ENCODE measurements around the gene RITA1.

RITA1 gene

DNA sequence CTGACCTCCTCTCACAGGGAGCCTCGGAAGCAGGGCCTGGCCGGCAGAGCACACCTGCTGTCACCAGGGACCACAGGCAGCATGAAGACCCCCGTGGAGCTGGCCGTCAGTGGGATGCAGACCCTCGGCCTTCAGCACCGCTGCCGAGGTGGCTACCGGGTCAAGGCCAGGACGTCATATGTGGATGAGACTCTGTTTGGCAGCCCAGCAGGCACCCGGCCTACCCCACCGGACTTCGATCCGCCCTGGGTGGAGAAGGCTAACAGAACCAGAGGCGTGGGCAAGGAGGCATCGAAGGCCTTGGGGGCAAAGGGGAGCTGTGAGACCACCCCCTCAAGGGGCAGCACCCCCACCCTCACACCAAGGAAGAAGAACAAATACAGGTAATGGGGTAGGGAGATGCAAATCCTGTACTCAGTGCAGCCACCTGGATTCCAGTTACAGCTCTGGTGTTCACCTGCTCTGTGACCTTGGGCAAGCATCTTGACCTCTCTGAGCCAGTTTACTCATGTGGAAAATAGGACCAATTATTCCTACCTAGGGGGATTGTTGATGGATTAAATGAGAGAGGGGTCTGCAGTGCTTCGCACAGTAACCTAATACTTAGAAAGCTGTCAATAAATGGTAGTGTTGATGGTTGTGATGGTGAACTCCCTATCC, 1.3 kb downstream of the RITA1 start:
- H3K4me1 ChIP-seq (ENCODE audit: control insufficient read depth, insufficient read depth, low read depth, low read length): peaks cover 18% of the 10 kb centered on the region
- H3K36me3 ChIP-seq (ENCODE audit: control insufficient read depth in 1 of 2, insufficient read depth in 2 of 2, low read depth in 1 of 2, low read length in 2 of 2): peaks cover 24 to 25% of the 10 kb centered on the region in 2 experiments
- no peak overlapping the region for H3K27ac ChIP-seq (ENCODE audit: low read length, poor library complexity, severe bottlenecking)
- peak overlapping the region in 1 of 2 experiments; percentile 23 for H3K23ac ChIP-seq (ENCODE audit: low read length in 2 of 2)
- WGBS: 89% methylated on average over 14 of the region's 16 CpGs
- H3K4me2 ChIP-seq (ENCODE audit: low read length, poor library complexity, severe bottlenecking): peak overlapping the region; percentile 92
- H2AK5ac ChIP-seq (ENCODE audit: low read length, severe bottlenecking): peak overlapping the region; percentile 8
- peaks cover 36% of the 10 kb centered on the region for H3K79me1 ChIP-seq (replicated peaks; ENCODE audit: low read length, poor library complexity, severe bottlenecking)
- peak overlapping the region; percentile 96 for H3K9ac ChIP-seq (ENCODE audit: low read length)
- no peak overlapping the region for H2BK15ac ChIP-seq (ENCODE audit: low read depth, poor library complexity, severe bottlenecking)
- H3K4me3 ChIP-seq (ENCODE audit: insufficient read depth in 1 of 2, low read depth in 1 of 2, low read length in 2 of 2): peak overlapping the region in 1 of 2 experiments; percentile 98
- H4K91ac ChIP-seq (ENCODE audit: low read length): peak overlapping the region; percentile 53
- no peaks in the 10 kb centered on the region for H3K9me3 ChIP-seq (ENCODE audit: control insufficient read depth, low read length)
- H3K4ac ChIP-seq (ENCODE audit: low read depth in 1 of 2, low read length in 2 of 2): peak overlapping the region in 1 of 2 experiments; percentile 56
- no peak overlapping the region for H2BK5ac ChIP-seq (ENCODE audit: low read depth, low read length, poor library complexity, severe bottlenecking)
- no peak for DNase-seq
- H4K8ac ChIP-seq (ENCODE audit: low read length): no peak overlapping the region
- peak overlapping the region in 1 of 2 experiments; percentile 45 for H2BK12ac ChIP-seq (ENCODE audit: low read length in 2 of 2)
- H2AFZ ChIP-seq (ENCODE audit: low read depth, low read length): no peak overlapping the region
- no peak overlapping the region for H3K18ac ChIP-seq (ENCODE audit: low read depth in 1 of 2, low read length in 2 of 2)
- no peaks in the 10 kb centered on the region for H3K27me3 ChIP-seq (ENCODE audit: control insufficient read depth in 1 of 2, insufficient read depth in 1 of 2, low read length in 2 of 2)
- no peak overlapping the region for H2BK120ac ChIP-seq (ENCODE audit: low read depth, low read length)
- H3K14ac ChIP-seq (ENCODE audit: low read length in 2 of 2): no peak overlapping the region

DNA sequence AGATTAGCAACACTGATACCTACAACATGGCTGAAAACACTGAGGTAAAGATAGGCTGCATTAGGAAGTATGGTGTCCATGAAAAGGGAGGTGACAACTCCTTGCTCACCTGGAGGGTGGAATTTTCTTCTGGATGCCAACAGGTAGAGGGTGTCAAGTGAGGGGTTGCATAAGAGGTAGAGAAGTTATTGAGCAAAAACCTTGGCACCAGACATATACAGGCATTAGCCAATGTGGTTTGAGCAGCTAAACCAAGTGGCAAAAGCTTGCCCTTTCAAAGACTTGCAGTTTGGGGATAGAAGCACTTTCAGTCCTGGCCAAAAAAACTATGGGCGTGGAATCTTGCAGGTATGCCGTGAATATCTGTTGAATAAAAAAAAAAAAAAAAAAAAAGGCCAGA, 3.8 kb downstream of the RITA1 start:
- H4K8ac ChIP-seq (ENCODE audit: low read length): no peak overlapping the region
- H2BK15ac ChIP-seq (ENCODE audit: low read depth, poor library complexity, severe bottlenecking): no peak overlapping the region
- H2BK120ac ChIP-seq (ENCODE audit: low read depth, low read length): no peak overlapping the region
- DNase-seq: no peak
- H3K27ac ChIP-seq (ENCODE audit: low read length, poor library complexity, severe bottlenecking): no peak overlapping the region
- H2BK12ac ChIP-seq (ENCODE audit: low read length in 2 of 2): no peak overlapping the region
- no peak overlapping the region for H2AFZ ChIP-seq (ENCODE audit: low read depth, low read length)
- H2AK5ac ChIP-seq (ENCODE audit: low read length, severe bottlenecking): no peak overlapping the region
- peaks cover 32% of the 10 kb centered on the region for H3K79me1 ChIP-seq (replicated peaks; ENCODE audit: low read length, poor library complexity, severe bottlenecking)
- no peak overlapping the region for H4K91ac ChIP-seq (ENCODE audit: low read length)
- H2BK5ac ChIP-seq (ENCODE audit: low read depth, low read length, poor library complexity, severe bottlenecking): no peak overlapping the region
- H3K27me3 ChIP-seq (ENCODE audit: control insufficient read depth in 1 of 2, insufficient read depth in 1 of 2, low read length in 2 of 2): no peaks in the 10 kb centered on the region
- H3K14ac ChIP-seq (ENCODE audit: low read length in 2 of 2): no peak overlapping the region
- H3K36me3 ChIP-seq (ENCODE audit: control insufficient read depth in 1 of 2, insufficient read depth in 2 of 2, low read depth in 1 of 2, low read length in 2 of 2): peaks cover 27 to 32% of the 10 kb centered on the region in 2 experiments
- no peak overlapping the region for H3K9ac ChIP-seq (ENCODE audit: low read length)
- no peak overlapping the region for H3K4me3 ChIP-seq (ENCODE audit: insufficient read depth in 1 of 2, low read depth in 1 of 2, low read length in 2 of 2)
- no peak overlapping the region for H3K4ac ChIP-seq (ENCODE audit: low read depth in 1 of 2, low read length in 2 of 2)
- H3K23ac ChIP-seq (ENCODE audit: low read length in 2 of 2): no peak overlapping the region
- peaks cover 25% of the 10 kb centered on the region for H3K4me1 ChIP-seq (ENCODE audit: control insufficient read depth, insufficient read depth, low read depth, low read length)
- H3K9me3 ChIP-seq (ENCODE audit: control insufficient read depth, low read length): no peaks in the 10 kb centered on the region
- 100% methylated on average over 2 of the region's 2 CpGs for WGBS
- no peak overlapping the region for H3K18ac ChIP-seq (ENCODE audit: low read depth in 1 of 2, low read length in 2 of 2)
- no peak overlapping the region for H3K4me2 ChIP-seq (ENCODE audit: low read length, poor library complexity, severe bottlenecking)

- H2BK120ac ChIP-seq (ENCODE audit: low read depth, low read length): no peak overlapping the region
- no peak overlapping the region for H3K27ac ChIP-seq (ENCODE audit: low read length, poor library complexity, severe bottlenecking)
- no peak overlapping the region for H2AK5ac ChIP-seq (ENCODE audit: low read length, severe bottlenecking)
- no peak overlapping the region for H3K9ac ChIP-seq (ENCODE audit: low read length)
- H3K18ac ChIP-seq (ENCODE audit: low read depth in 1 of 2, low read length in 2 of 2): peak overlapping the region in 1 of 2 experiments; percentile 4
- peaks cover 27 to 32% of the 10 kb centered on the region in 2 experiments for H3K36me3 ChIP-seq (ENCODE audit: control insufficient read depth in 1 of 2, insufficient read depth in 2 of 2, low read depth in 1 of 2, low read length in 2 of 2)
- 96% methylated on average over 4 of the region's 4 CpGs for WGBS
- no peak overlapping the region for H4K91ac ChIP-seq (ENCODE audit: low read length)
- peak overlapping the region in 1 of 2 experiments; percentile 12 for H2BK12ac ChIP-seq (ENCODE audit: low read length in 2 of 2)
- no peak overlapping the region for H3K4me2 ChIP-seq (ENCODE audit: low read length, poor library complexity, severe bottlenecking)
- H3K23ac ChIP-seq (ENCODE audit: low read length in 2 of 2): no peak overlapping the region
- no peak overlapping the region for H3K4me3 ChIP-seq (ENCODE audit: insufficient read depth in 1 of 2, low read depth in 1 of 2, low read length in 2 of 2)
- H3K9me3 ChIP-seq (ENCODE audit: control insufficient read depth, low read length): no peaks in the 10 kb centered on the region
- DNase-seq: peak; percentile 65
- peak overlapping the region in 1 of 2 experiments; percentile 69 for H3K14ac ChIP-seq (ENCODE audit: low read length in 2 of 2)
- H3K79me1 ChIP-seq (replicated peaks; ENCODE audit: low read length, poor library complexity, severe bottlenecking): peaks cover 31% of the 10 kb centered on the region
- H2BK15ac ChIP-seq (ENCODE audit: low read depth, poor library complexity, severe bottlenecking): no peak overlapping the region
- H4K8ac ChIP-seq (ENCODE audit: low read length): no peak overlapping the region
- H2AFZ ChIP-seq (ENCODE audit: low read depth, low read length): no peak overlapping the region
- H3K27me3 ChIP-seq (ENCODE audit: control insufficient read depth in 1 of 2, insufficient read depth in 1 of 2, low read length in 2 of 2): no peaks in the 10 kb centered on the region
- H3K4me1 ChIP-seq (ENCODE audit: control insufficient read depth, insufficient read depth, low read depth, low read length): peaks cover 36% of the 10 kb centered on the region
- H3K4ac ChIP-seq (ENCODE audit: low read depth in 1 of 2, low read length in 2 of 2): no peak overlapping the region
- no peak overlapping the region for H2BK5ac ChIP-seq (ENCODE audit: low read depth, low read length, poor library complexity, severe bottlenecking)
These were observed 5.2 kb downstream of the RITA1 start for GRCh38 chr12:113190761-113191160.

DNA sequence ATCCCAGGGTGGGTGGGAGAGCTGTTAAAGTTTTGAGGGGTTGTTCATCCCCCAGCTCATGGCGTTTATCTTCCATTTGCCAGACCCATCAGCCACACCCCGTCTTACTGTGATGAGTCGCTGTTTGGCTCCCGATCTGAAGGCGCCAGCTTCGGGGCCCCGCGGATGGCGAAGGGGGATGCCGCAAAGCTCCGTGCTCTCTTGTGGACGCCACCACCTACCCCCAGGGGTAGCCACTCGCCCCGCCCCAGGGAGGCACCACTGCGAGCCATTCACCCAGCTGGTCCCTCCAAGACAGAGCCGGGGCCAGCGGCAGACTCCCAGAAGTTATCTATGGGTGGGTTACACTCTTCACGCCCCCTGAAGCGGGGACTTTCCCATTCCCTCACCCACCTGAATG, 5.7 kb downstream of the RITA1 start:
- Histone ChIP-seq H3K36me3 (ENCODE audit: control insufficient read depth in 1 of 2, insufficient read depth in 2 of 2, low read depth in 1 of 2, low read length in 2 of 2) (peaks cover 27 to 32% of the 10 kb centered on the region in 2 experiments), H2AFZ (ENCODE audit: low read depth, low read length) (no peak overlapping the region), H4K8ac (ENCODE audit: low read length) (no peak overlapping the region), H3K4me3 (ENCODE audit: insufficient read depth in 1 of 2, low read depth in 1 of 2, low read length in 2 of 2) (no peak overlapping the region), H2AK5ac (ENCODE audit: low read length, severe bottlenecking) (no peak overlapping the region), H3K27me3 (ENCODE audit: control insufficient read depth in 1 of 2, insufficient read depth in 1 of 2, low read length in 2 of 2) (no peaks in the 10 kb centered on the region), H3K9me3 (ENCODE audit: control insufficient read depth, low read length) (no peaks in the 10 kb centered on the region), H3K9ac (ENCODE audit: low read length) (no peak overlapping the region), H2BK12ac (ENCODE audit: low read length in 2 of 2) (no peak overlapping the region), H4K91ac (ENCODE audit: low read length) (peak overlapping the region; percentile 18), H3K79me1 (replicated peaks; ENCODE audit: low read length, poor library complexity, severe bottlenecking) (peaks cover 27% of the 10 kb centered on the region), H3K4me2 (ENCODE audit: low read length, poor library complexity, severe bottlenecking) (no peak overlapping the region), H2BK15ac (ENCODE audit: low read depth, poor library complexity, severe bottlenecking) (no peak overlapping the region), H3K14ac (ENCODE audit: low read length in 2 of 2) (peak overlapping the region in 1 of 2 experiments; percentile 69), H2BK120ac (ENCODE audit: low read depth, low read length) (no peak overlapping the region), H3K23ac (ENCODE audit: low read length in 2 of 2) (no peak overlapping the region), H3K4ac (ENCODE audit: low read depth in 1 of 2, low read length in 2 of 2) (no peak overlapping the region), H3K27ac (ENCODE audit: low read length, poor library complexity, severe bottlenecking) (no peak overlapping the region), H3K18ac (ENCODE audit: low read depth in 1 of 2, low read length in 2 of 2) (peak overlapping the region in 1 of 2 experiments; percentile 4), H3K4me1 (ENCODE audit: control insufficient read depth, insufficient read depth, low read depth, low read length) (peaks cover 36% of the 10 kb centered on the region), H2BK5ac (ENCODE audit: low read depth, low read length, poor library complexity, severe bottlenecking) (no peak overlapping the region)
- WGBS: 94% methylated on average over 19 of the region's 19 CpGs
- no peak for DNase-seq

Measured in mesenchymal stem cell (in vitro differentiated cells and primary cell).